Nephron (organoid): ENCODE measurements around the gene LSM11.

Experiments used
- H3K27ac Mint-ChIP-seq, 3 experiments: 2 replicates each; pipeline ENCODE4 v1.8.0; 2020; ENCODE audit warnings: mixed read lengths in 3 of 3, mild to moderate bottlenecking in 2 of 3, moderate library complexity in 1 of 3
- H3K27me3 Mint-ChIP-seq: 2 replicates; pipeline ENCODE4 v1.8.0; 2021; ENCODE audit warnings: low read depth, mild to moderate bottlenecking, moderate library complexity, mixed read lengths
- H3K36me3 Mint-ChIP-seq: 2 replicates; pipeline ENCODE4 v1.8.0; 2020; ENCODE audit warnings: low read depth, mixed read lengths
- H3K4me1 Mint-ChIP-seq: 2 replicates; pipeline ENCODE4 v1.8.0; 2020; ENCODE audit warnings: mixed read lengths
- H3K4me3 Mint-ChIP-seq, 3 experiments: 2 replicates each; pipeline ENCODE4 v1.8.0; 2020; ENCODE audit warnings: mild to moderate bottlenecking in 3 of 3, mixed read lengths in 3 of 3, moderate library complexity in 2 of 3
- H3K9me3 Mint-ChIP-seq: 2 replicates; pipeline ENCODE4 v1.8.0; 2020; ENCODE audit warnings: mixed read lengths
- TF ChIP-seq, protein P1 (sequence below), 3 experiments: fragments of 200-600 bp; sonication (generic); IDR thresholded peaks; one replicate each; pipeline ENCODE4 v1.5.0; 2021; ENCODE audit warnings: antibody characterized with exemption in 3 of 3; ENCODE audit not compliant: unreplicated experiment in 3 of 3

LSM11 gene

DNA sequence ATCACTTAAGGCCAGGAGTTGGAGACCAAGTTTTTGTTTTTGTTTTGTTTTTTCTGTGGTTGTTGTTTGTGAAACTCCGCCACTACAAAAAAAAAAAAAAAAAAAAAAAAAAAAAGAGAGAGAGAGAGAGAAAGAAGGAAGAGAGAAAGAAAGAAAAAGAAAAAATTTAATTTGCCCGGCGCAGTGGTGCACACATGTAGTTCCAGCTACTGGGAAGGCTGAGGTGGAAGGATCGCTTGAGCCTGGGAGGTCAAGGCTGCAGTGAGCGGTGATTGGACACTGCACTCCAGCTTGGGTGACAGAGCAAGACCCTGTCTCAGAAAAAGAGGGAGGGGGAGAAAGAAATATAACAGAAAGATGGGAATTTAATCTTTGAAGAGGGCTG, 11.4 kb upstream of the LSM11 start:
- H3K27ac Mint-ChIP-seq: peak overlapping the region in 2 of 3 experiments; percentile 98 to 99
- H3K9me3 Mint-ChIP-seq: peaks cover 2% of the 10 kb centered on the region
- TF ChIP-seq, protein P1, sequence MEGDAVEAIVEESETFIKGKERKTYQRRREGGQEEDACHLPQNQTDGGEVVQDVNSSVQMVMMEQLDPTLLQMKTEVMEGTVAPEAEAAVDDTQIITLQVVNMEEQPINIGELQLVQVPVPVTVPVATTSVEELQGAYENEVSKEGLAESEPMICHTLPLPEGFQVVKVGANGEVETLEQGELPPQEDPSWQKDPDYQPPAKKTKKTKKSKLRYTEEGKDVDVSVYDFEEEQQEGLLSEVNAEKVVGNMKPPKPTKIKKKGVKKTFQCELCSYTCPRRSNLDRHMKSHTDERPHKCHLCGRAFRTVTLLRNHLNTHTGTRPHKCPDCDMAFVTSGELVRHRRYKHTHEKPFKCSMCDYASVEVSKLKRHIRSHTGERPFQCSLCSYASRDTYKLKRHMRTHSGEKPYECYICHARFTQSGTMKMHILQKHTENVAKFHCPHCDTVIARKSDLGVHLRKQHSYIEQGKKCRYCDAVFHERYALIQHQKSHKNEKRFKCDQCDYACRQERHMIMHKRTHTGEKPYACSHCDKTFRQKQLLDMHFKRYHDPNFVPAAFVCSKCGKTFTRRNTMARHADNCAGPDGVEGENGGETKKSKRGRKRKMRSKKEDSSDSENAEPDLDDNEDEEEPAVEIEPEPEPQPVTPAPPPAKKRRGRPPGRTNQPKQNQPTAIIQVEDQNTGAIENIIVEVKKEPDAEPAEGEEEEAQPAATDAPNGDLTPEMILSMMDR (IDR thresholded peaks at IDR 0.05; ENCODE audit: unreplicated experiment in 3 of 3): no peak
- H3K4me3 Mint-ChIP-seq: peak overlapping the region; percentile 93 to 97 (median 94)
- no peaks in the 10 kb centered on the region for H3K27me3 Mint-ChIP-seq
- H3K36me3 Mint-ChIP-seq: peaks cover 23% of the 10 kb centered on the region
- peaks cover 11% of the 10 kb centered on the region for H3K4me1 Mint-ChIP-seq

DNA sequence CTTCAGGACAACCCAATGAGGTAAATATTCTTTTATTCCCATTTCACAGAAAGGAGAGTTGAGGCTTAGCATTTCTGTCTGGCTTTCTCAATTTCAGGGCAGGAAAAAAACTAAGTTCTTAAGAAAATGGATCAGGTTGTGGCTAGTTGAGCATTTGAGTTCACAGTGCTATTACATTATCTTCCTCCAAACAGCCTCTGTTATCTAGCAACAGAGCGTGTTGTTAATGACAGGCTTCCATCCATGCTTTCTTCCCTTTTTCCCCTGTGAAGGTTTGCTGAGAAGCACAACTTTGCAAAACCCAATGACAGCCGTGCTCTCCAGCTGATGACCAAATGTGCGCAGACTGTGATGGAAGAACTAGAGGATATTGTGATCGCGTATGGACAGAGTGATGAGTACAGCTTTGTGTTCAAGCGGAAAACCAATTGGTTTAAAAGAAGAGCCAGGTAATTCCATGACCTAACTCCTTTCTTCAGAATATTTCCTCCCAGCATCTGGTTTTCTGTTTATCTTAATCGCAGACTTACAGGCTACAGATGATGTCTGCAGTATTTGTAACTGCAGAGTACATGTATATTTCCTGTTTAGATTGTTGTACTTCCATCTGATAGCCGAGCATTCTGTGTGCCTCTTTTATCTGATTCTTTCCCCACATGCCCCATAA, 10.8 kb upstream of the LSM11 start:
- H3K27me3 Mint-ChIP-seq: no peaks in the 10 kb centered on the region
- peak overlapping the region; percentile 72 to 93 (median 80) for H3K4me3 Mint-ChIP-seq
- TF ChIP-seq, protein P1 (IDR thresholded peaks at IDR 0.05; ENCODE audit: unreplicated experiment in 3 of 3): no peak
- peaks cover 27% of the 10 kb centered on the region for H3K36me3 Mint-ChIP-seq
- H3K4me1 Mint-ChIP-seq: peaks cover 11% of the 10 kb centered on the region
- peaks cover 2% of the 10 kb centered on the region for H3K9me3 Mint-ChIP-seq
- no peak overlapping the region for H3K27ac Mint-ChIP-seq

DNA sequence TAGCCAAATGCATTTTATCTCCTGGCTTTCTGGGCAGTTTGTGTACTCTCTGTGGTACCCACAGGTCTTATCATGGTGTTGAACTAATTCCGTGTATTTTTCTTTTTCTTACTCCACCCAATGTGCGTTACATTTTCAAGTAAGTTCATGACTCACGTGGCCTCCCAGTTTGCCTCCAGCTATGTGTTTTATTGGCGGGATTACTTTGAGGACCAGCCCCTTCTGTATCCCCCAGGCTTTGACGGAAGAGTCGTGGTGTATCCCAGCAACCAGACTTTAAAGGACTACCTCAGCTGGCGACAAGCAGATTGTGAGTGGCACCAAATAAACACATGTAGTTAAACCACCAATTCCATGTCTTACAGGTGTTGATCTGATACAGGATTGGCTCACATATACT, 9.1 kb upstream of the LSM11 start:
- no peaks in the 10 kb centered on the region for H3K27me3 Mint-ChIP-seq
- peaks cover 2% of the 10 kb centered on the region for H3K9me3 Mint-ChIP-seq
- TF ChIP-seq, protein P1 (IDR thresholded peaks at IDR 0.05; ENCODE audit: unreplicated experiment in 3 of 3): no peak
- H3K4me1 Mint-ChIP-seq: peaks cover 11% of the 10 kb centered on the region
- no peak overlapping the region for H3K27ac Mint-ChIP-seq
- peaks cover 34% of the 10 kb centered on the region for H3K36me3 Mint-ChIP-seq
- no peak overlapping the region for H3K4me3 Mint-ChIP-seq

DNA sequence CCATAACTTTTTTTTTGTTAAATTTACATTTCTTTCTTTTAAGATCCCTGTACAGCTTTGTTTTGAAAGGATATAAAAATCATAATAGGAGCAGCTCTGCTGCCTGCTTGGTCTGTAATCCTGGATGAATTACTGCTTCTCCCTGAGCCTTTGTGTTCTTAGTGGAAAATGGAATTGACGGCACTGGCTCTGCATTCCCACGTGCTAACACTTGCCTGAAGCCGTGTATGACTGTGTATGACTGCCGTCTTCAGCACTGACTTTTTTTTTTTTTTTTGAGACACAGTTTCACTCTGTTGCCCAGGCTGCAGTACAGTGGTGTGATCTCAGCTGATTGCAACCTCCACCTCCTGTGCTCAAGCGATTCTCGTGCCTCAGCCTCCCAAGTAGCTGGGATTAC, 7.5 kb upstream of the LSM11 start:
- TF ChIP-seq, protein P1 (IDR thresholded peaks at IDR 0.05; ENCODE audit: unreplicated experiment in 3 of 3): no peak
- peaks cover 37% of the 10 kb centered on the region for H3K36me3 Mint-ChIP-seq
- H3K4me1 Mint-ChIP-seq: peaks cover 10% of the 10 kb centered on the region
- no peak overlapping the region for H3K4me3 Mint-ChIP-seq
- H3K27me3 Mint-ChIP-seq: no peaks in the 10 kb centered on the region
- H3K27ac Mint-ChIP-seq: no peak overlapping the region
- H3K9me3 Mint-ChIP-seq: peaks cover 1% of the 10 kb centered on the region

DNA sequence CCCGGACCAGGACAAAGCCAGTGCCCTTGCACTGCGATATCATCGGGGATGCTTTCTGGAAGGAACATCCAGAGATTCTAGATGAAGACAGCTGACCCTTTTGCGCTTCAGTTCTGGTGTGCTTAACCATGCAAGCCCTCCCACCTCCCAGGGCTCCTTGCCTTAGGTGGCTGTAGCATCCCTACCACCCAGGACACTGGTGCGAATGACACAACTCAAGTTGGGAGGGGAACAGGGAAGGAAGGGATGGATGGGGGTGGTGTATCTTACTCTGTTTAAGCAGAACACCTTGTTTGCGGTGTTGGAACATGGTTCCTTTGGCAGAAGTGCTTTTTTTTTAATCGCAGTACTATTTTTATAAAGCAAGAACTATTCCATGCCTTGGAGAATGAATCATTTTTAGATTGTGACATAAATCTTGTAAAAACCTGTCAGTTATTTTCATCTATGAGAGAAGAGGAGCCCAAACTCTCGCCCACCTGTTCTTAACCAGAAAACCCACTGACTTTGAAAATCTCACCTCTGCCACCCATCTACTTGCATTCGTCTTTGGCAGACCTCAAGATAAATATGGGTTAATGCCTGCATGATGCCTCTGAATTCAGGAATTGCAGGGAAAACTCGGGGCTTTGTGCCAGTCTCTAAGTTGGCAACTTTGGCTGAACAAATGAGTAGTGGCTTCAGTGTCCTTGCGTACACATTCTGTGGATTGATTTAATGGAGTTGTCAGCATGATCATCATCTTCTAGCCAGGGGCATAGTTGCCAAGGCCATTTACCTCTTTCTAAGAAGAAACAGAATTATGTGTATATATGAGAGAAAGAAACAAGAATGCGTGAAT, 3.9 kb upstream of the LSM11 start:
- TF ChIP-seq, protein P1 (IDR thresholded peaks at IDR 0.05; ENCODE audit: unreplicated experiment in 3 of 3): no peak
- no peaks in the 10 kb centered on the region for H3K9me3 Mint-ChIP-seq
- H3K27me3 Mint-ChIP-seq: no peaks in the 10 kb centered on the region
- H3K4me1 Mint-ChIP-seq: peaks cover 5% of the 10 kb centered on the region
- H3K4me3 Mint-ChIP-seq: no peak overlapping the region
- H3K27ac Mint-ChIP-seq: no peak overlapping the region
- peaks cover 23% of the 10 kb centered on the region for H3K36me3 Mint-ChIP-seq
